Measurements from ENCODE around the gene RPRD1B.

- no peak for TF ChIP-seq CTCF (IDR thresholded peaks at IDR 0.05; ENCODE audit: poor library complexity)
- no peak for TF ChIP-seq EZH2 (IDR thresholded peaks at IDR 0.05; ENCODE audit: borderline replicate concordance)
- TF ChIP-seq EZH2phosphoT487 (IDR thresholded peaks at IDR 0.05; ENCODE audit: low read depth, severe bottlenecking, unreplicated experiment), result no peak
Observed at GRCh38 chr20:38106461-38106860, 72.9 kb downstream of the RPRD1B start.
